ENCODE data around the gene C12orf60. TPM values are rescaled to one million over a fixed set of nuclear protein-coding genes. Genes with fewer than 3 reads are reported as not detected.

C12orf60 gene
- total RNA-seq, 1 experiment from 2014 or later = 3.5 TPM

DNA sequence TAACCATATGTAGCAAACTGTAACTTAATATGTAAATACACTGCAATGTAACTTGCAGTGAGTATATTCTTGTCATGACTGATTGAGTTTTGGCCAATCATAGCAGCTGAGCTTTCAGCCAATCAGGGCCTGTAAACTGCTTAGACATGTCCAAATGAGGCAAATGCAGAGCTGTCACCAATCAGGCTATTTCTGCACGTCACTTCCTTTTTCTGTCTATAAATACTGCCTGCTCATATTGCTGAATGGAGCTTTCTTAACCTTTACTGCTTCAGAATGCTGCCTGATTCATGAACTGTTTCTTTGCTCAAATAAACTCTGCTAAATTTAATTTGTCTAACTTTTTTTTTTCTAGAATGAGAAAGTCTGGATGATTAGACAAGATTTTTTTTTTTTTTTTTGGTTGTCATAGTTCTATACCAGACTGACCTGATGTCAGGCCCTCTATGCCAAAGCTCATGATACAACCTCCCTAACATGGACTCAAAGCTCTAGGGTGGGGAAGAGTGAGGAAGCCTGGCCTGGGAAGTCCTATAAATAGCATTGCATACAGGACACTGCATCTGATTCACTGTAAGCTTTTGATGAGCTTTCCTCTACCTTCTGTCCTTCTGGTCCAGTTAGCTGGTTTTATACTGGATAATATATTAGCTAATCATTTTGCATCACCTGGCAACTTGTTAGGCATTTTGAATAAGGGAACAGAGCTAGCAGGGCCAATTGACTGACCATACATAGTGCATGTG is 70.1 kb downstream of the C12orf60 start:
- Histone ChIP-seq H3K27me3 (ENCODE audit: insufficient read depth, low read length) (no peaks in the 10 kb centered on the region), H3K4me2 (ENCODE audit: low read length) (no peak overlapping the region), H3K4me1 (ENCODE audit: control insufficient read depth in 1 of 2, insufficient read depth in 2 of 2, low read length in 2 of 2) (peaks cover 0 to 9% of the 10 kb centered on the region in 2 experiments; a peak in 2 of 4 replicates), H3K27ac (ENCODE audit: low read depth, low read length) (no peak overlapping the region), H3K79me2 (ENCODE audit: insufficient read depth, low read length) (no peaks in the 10 kb centered on the region), H3K9me2 (ENCODE audit: insufficient read depth) (no peaks in the 10 kb centered on the region), H2AFZ (ENCODE audit: low read depth, low read length, poor library complexity, severe bottlenecking) (no peak overlapping the region), H3K9ac (ENCODE audit: low read length) (no peak overlapping the region), H3K9me3 (ENCODE audit: control insufficient read depth in 1 of 2, insufficient read depth in 1 of 2, low read depth in 1 of 2, low read length in 2 of 2) (no peaks in the 10 kb centered on the region), H4K20me1 (ENCODE audit: insufficient read depth) (no peaks in the 10 kb centered on the region), H3K4me3 (replicated peaks in 1 of 2; ENCODE audit: low read depth in 1 of 2, low read length in 2 of 2) (no peak overlapping the region), H3K36me3 (ENCODE audit: control insufficient read depth in 1 of 2, insufficient read depth in 2 of 2, low read length in 2 of 2) (no peaks in the 10 kb centered on the region)
- ChIA-PET CTCF (no interaction called here), RAD21 (ENCODE audit: low non-redundant PET in 1 of 2, low total read pairs in 2 of 2, uncharacterized antibody in 2 of 2, unreplicated experiment in 2 of 2) (no interaction called here), POLR2A (no interaction called here)
- ATAC-seq (no peak), DNase-seq (ENCODE audit: low read depth, low spot score) (no peak)
- no TSS peak for BruUV-seq (replicated peaks)
- intact Hi-C loops (cut with micrococcal nuclease) = no loop called here
- TF ChIP-seq ZBTB33 (IDR thresholded peaks at IDR 0.05; ENCODE audit: extremely low read depth, insufficient replicate concordance, low read length) (no peak), SIN3A (IDR thresholded peaks at IDR 0.05; ENCODE audit: low read depth) (no peak), YY1 (IDR thresholded peaks at IDR 0.05; ENCODE audit: extremely low read depth, insufficient replicate concordance, low read depth, low read length) (no peak), SRF (IDR thresholded peaks at IDR 0.05; ENCODE audit: low read depth) (no peak), POLR2AphosphoS5 (IDR thresholded peaks at IDR 0.05; ENCODE audit: low read depth, low read length) (no peak), EZH2 (IDR thresholded peaks at IDR 0.05) (no peak), ZFX (IDR thresholded peaks at IDR 0.05) (no peak), CBX3 (IDR thresholded peaks at IDR 0.05; ENCODE audit: low read depth) (no peak)
- TF ChIP-seq, protein P1, sequence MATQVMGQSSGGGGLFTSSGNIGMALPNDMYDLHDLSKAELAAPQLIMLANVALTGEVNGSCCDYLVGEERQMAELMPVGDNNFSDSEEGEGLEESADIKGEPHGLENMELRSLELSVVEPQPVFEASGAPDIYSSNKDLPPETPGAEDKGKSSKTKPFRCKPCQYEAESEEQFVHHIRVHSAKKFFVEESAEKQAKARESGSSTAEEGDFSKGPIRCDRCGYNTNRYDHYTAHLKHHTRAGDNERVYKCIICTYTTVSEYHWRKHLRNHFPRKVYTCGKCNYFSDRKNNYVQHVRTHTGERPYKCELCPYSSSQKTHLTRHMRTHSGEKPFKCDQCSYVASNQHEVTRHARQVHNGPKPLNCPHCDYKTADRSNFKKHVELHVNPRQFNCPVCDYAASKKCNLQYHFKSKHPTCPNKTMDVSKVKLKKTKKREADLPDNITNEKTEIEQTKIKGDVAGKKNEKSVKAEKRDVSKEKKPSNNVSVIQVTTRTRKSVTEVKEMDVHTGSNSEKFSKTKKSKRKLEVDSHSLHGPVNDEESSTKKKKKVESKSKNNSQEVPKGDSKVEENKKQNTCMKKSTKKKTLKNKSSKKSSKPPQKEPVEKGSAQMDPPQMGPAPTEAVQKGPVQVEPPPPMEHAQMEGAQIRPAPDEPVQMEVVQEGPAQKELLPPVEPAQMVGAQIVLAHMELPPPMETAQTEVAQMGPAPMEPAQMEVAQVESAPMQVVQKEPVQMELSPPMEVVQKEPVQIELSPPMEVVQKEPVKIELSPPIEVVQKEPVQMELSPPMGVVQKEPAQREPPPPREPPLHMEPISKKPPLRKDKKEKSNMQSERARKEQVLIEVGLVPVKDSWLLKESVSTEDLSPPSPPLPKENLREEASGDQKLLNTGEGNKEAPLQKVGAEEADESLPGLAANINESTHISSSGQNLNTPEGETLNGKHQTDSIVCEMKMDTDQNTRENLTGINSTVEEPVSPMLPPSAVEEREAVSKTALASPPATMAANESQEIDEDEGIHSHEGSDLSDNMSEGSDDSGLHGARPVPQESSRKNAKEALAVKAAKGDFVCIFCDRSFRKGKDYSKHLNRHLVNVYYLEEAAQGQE (IDR thresholded peaks at IDR 0.05; ENCODE audit: low read depth) = no peak
- TF ChIP-seq, protein P2, sequence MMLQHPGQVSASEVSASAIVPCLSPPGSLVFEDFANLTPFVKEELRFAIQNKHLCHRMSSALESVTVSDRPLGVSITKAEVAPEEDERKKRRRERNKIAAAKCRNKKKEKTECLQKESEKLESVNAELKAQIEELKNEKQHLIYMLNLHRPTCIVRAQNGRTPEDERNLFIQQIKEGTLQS (IDR thresholded peaks at IDR 0.05) = no peak
- TF ChIP-seq, protein P3, sequence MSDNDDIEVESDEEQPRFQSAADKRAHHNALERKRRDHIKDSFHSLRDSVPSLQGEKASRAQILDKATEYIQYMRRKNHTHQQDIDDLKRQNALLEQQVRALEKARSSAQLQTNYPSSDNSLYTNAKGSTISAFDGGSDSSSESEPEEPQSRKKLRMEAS (IDR thresholded peaks at IDR 0.05) = no peak
